ENCODE measurements around the gene SLC43A2.

GRCh38 chr17:1604831-1605528 is 23.7 kb downstream of the SLC43A2 start:
- TF ChIP-seq, protein P1, sequence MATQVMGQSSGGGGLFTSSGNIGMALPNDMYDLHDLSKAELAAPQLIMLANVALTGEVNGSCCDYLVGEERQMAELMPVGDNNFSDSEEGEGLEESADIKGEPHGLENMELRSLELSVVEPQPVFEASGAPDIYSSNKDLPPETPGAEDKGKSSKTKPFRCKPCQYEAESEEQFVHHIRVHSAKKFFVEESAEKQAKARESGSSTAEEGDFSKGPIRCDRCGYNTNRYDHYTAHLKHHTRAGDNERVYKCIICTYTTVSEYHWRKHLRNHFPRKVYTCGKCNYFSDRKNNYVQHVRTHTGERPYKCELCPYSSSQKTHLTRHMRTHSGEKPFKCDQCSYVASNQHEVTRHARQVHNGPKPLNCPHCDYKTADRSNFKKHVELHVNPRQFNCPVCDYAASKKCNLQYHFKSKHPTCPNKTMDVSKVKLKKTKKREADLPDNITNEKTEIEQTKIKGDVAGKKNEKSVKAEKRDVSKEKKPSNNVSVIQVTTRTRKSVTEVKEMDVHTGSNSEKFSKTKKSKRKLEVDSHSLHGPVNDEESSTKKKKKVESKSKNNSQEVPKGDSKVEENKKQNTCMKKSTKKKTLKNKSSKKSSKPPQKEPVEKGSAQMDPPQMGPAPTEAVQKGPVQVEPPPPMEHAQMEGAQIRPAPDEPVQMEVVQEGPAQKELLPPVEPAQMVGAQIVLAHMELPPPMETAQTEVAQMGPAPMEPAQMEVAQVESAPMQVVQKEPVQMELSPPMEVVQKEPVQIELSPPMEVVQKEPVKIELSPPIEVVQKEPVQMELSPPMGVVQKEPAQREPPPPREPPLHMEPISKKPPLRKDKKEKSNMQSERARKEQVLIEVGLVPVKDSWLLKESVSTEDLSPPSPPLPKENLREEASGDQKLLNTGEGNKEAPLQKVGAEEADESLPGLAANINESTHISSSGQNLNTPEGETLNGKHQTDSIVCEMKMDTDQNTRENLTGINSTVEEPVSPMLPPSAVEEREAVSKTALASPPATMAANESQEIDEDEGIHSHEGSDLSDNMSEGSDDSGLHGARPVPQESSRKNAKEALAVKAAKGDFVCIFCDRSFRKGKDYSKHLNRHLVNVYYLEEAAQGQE (IDR thresholded peaks at IDR 0.05; ENCODE audit: borderline replicate concordance in 1 of 2, low read depth in 1 of 2, low read length in 2 of 2), result no peak
- no peak for TF ChIP-seq GTF2F1 (IDR thresholded peaks at IDR 0.05; ENCODE audit: low read length)
- TF ChIP-seq ZNF264 (CRISPR knock-in tag; IDR thresholded peaks at IDR 0.05), result no peak
- TF ChIP-seq MAX (IDR thresholded peaks at IDR 0.05), result no peak; the same call in 1 of the 2 replicates

Data from HepG2 (cell line).